ENCODE results near the gene PRKN. TPM values are rescaled to one million over a fixed set of nuclear protein-coding genes. Genes with fewer than 3 reads are reported as not detected.

The PRKN gene
- total RNA-seq, 1 experiment from 2014 or later: 0.34 TPM

- H3K4me3 ChIP-seq (ENCODE audit: low read depth, low read length): no peak overlapping the region
- no peaks in the 10 kb centered on the region for H3K27me3 ChIP-seq (replicated peaks; ENCODE audit: control insufficient read depth, insufficient read depth, low read length)
- no peaks in the 10 kb centered on the region for H3K4me1 ChIP-seq
- no TSS peak for BruUV-seq (replicated peaks)
- CTCF ChIA-PET: no interaction called here
- Mint-ChIP-seq H3K9me3 (ENCODE audit: unreplicated experiment) (no peaks in the 10 kb centered on the region), H3K27me3 (ENCODE audit: insufficient read depth, unreplicated experiment) (peaks cover 2% of the 10 kb centered on the region), H3K36me3 (ENCODE audit: insufficient read depth, unreplicated experiment) (no peaks in the 10 kb centered on the region), H3K4me3 (ENCODE audit: unreplicated experiment) (no peak overlapping the region), H3K27ac (ENCODE audit: unreplicated experiment) (no peak overlapping the region), H3K4me1 (ENCODE audit: low read depth, unreplicated experiment) (no peaks in the 10 kb centered on the region)
- DNase-seq: no peak
- TF ChIP-seq CTCF (IDR thresholded peaks at IDR 0.05; ENCODE audit: insufficient read depth in 1 of 2, low read depth in 1 of 2, low read length in 1 of 2, severe bottlenecking in 1 of 2, unreplicated experiment in 1 of 2): no peak
- intact Hi-C loops (cut with micrococcal nuclease; ENCODE audit: unreplicated experiment): no loop called here
- POLR2A ChIA-PET: no interaction called here
- H3K9me3 ChIP-seq: no peaks in the 10 kb centered on the region
- no peaks in the 10 kb centered on the region for H3K36me3 ChIP-seq (ENCODE audit: control insufficient read depth, insufficient read depth, low read length)
Observed at GRCh38 chr6:161584621-161585340, 1142.8 kb downstream of the PRKN start.

- Histone ChIP-seq H3K4me3 (ENCODE audit: low read depth, low read length) (no peak overlapping the region), H3K27me3 (replicated peaks; ENCODE audit: control insufficient read depth, insufficient read depth, low read length) (no peaks in the 10 kb centered on the region), H3K4me1 (no peaks in the 10 kb centered on the region), H3K36me3 (ENCODE audit: control insufficient read depth, insufficient read depth, low read length) (no peaks in the 10 kb centered on the region), H3K9me3 (no peaks in the 10 kb centered on the region)
- DNase-seq: no peak
- ChIA-PET POLR2A (no interaction called here), CTCF (no interaction called here)
- no peak for TF ChIP-seq CTCF (IDR thresholded peaks at IDR 0.05; ENCODE audit: insufficient read depth in 1 of 2, low read depth in 1 of 2, low read length in 1 of 2, severe bottlenecking in 1 of 2, unreplicated experiment in 1 of 2)
- Mint-ChIP-seq H3K27ac (ENCODE audit: unreplicated experiment) (no peak overlapping the region), H3K36me3 (ENCODE audit: insufficient read depth, unreplicated experiment) (no peaks in the 10 kb centered on the region), H3K27me3 (ENCODE audit: insufficient read depth, unreplicated experiment) (peaks cover 2% of the 10 kb centered on the region), H3K4me3 (ENCODE audit: unreplicated experiment) (no peak overlapping the region), H3K9me3 (ENCODE audit: unreplicated experiment) (no peaks in the 10 kb centered on the region), H3K4me1 (ENCODE audit: low read depth, unreplicated experiment) (no peaks in the 10 kb centered on the region)
- intact Hi-C loops (cut with micrococcal nuclease; ENCODE audit: unreplicated experiment): no loop called here
- no TSS peak for BruUV-seq (replicated peaks)
Observed at GRCh38 chr6:161584051-161584450, 1143.5 kb downstream of the PRKN start.

- Mint-ChIP-seq H3K36me3 (ENCODE audit: insufficient read depth, unreplicated experiment) (no peaks in the 10 kb centered on the region), H3K27ac (ENCODE audit: unreplicated experiment) (no peak overlapping the region), H3K9me3 (ENCODE audit: unreplicated experiment) (no peaks in the 10 kb centered on the region), H3K4me3 (ENCODE audit: unreplicated experiment) (no peak overlapping the region), H3K27me3 (ENCODE audit: insufficient read depth, unreplicated experiment) (peaks cover 2% of the 10 kb centered on the region), H3K4me1 (ENCODE audit: low read depth, unreplicated experiment) (no peaks in the 10 kb centered on the region)
- TF ChIP-seq CTCF (IDR thresholded peaks at IDR 0.05; ENCODE audit: insufficient read depth in 1 of 2, low read depth in 1 of 2, low read length in 1 of 2, severe bottlenecking in 1 of 2, unreplicated experiment in 1 of 2): no peak
- no TSS peak for BruUV-seq (replicated peaks)
- intact Hi-C loops (cut with micrococcal nuclease; ENCODE audit: unreplicated experiment): no loop called here
- no peak overlapping the region for H3K4me3 ChIP-seq (ENCODE audit: low read depth, low read length)
- H3K9me3 ChIP-seq: no peaks in the 10 kb centered on the region
- POLR2A ChIA-PET: no interaction called here
- DNase-seq: no peak
- CTCF ChIA-PET: no interaction called here
- H3K4me1 ChIP-seq: no peaks in the 10 kb centered on the region
- no peaks in the 10 kb centered on the region for H3K27me3 ChIP-seq (replicated peaks; ENCODE audit: control insufficient read depth, insufficient read depth, low read length)
- H3K36me3 ChIP-seq (ENCODE audit: control insufficient read depth, insufficient read depth, low read length): no peaks in the 10 kb centered on the region
Observed at GRCh38 chr6:161583584-161583983, 1144.0 kb downstream of the PRKN start.
